ENCODE data around the gene CYFIP1.

DNA sequence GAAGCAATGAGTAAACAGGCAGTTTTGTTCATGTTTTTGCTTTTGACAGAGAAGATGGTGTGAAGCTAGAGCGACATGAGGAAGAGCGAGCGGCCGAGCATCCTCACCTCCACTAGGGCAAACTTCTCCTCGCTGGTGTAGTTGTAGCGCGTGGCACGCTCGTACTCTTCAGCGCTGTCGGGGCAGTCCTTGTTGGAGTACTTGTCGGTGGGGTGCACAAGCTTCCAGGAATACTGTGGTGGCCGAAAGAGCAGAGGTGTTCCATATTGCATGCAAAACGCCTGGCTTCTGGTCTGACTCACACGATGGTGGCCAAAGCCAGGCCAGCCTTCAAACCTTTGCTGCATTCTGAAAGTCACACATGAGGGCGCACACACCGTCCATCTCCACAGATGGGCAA, 54.3 kb downstream of the CYFIP1 start:
- TF ChIP-seq, protein P1, sequence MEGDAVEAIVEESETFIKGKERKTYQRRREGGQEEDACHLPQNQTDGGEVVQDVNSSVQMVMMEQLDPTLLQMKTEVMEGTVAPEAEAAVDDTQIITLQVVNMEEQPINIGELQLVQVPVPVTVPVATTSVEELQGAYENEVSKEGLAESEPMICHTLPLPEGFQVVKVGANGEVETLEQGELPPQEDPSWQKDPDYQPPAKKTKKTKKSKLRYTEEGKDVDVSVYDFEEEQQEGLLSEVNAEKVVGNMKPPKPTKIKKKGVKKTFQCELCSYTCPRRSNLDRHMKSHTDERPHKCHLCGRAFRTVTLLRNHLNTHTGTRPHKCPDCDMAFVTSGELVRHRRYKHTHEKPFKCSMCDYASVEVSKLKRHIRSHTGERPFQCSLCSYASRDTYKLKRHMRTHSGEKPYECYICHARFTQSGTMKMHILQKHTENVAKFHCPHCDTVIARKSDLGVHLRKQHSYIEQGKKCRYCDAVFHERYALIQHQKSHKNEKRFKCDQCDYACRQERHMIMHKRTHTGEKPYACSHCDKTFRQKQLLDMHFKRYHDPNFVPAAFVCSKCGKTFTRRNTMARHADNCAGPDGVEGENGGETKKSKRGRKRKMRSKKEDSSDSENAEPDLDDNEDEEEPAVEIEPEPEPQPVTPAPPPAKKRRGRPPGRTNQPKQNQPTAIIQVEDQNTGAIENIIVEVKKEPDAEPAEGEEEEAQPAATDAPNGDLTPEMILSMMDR (IDR thresholded peaks at IDR 0.05; ENCODE audit: low read depth, low read length, poor library complexity, severe bottlenecking) = no peak
- no peak for TF ChIP-seq EZH2phosphoT487 (IDR thresholded peaks at IDR 0.05; ENCODE audit: borderline replicate concordance, low read length)

Measured in DOHH2 (cell line).